ENCODE data around the gene TMEM185B.

The TMEM185B gene

GRCh38 chr2:120177001-120177621, 46.1 kb downstream of the TMEM185B start:
- TF ChIP-seq CTCF (IDR thresholded peaks at IDR 0.05; ENCODE audit: unreplicated experiment in 3 of 3): no peak
- Mint-ChIP-seq H3K27ac (no peak overlapping the region), H3K36me3 (ENCODE audit: low read depth) (peaks cover 37% of the 10 kb centered on the region), H3K4me3 (no peak overlapping the region), H3K9me3 (no peaks in the 10 kb centered on the region), H3K27me3 (ENCODE audit: low read depth) (no peaks in the 10 kb centered on the region), H3K4me1 (no peaks in the 10 kb centered on the region)

- Mint-ChIP-seq H3K36me3 (ENCODE audit: low read depth) (peaks cover 33% of the 10 kb centered on the region), H3K27ac (no peak overlapping the region), H3K4me3 (no peak overlapping the region), H3K4me1 (no peaks in the 10 kb centered on the region), H3K27me3 (ENCODE audit: low read depth) (no peaks in the 10 kb centered on the region), H3K9me3 (no peaks in the 10 kb centered on the region)
- no peak for TF ChIP-seq CTCF (IDR thresholded peaks at IDR 0.05; ENCODE audit: unreplicated experiment in 3 of 3)
Measured at GRCh38 chr2:120176526-120176925, 46.7 kb downstream of the TMEM185B start.

DNA sequence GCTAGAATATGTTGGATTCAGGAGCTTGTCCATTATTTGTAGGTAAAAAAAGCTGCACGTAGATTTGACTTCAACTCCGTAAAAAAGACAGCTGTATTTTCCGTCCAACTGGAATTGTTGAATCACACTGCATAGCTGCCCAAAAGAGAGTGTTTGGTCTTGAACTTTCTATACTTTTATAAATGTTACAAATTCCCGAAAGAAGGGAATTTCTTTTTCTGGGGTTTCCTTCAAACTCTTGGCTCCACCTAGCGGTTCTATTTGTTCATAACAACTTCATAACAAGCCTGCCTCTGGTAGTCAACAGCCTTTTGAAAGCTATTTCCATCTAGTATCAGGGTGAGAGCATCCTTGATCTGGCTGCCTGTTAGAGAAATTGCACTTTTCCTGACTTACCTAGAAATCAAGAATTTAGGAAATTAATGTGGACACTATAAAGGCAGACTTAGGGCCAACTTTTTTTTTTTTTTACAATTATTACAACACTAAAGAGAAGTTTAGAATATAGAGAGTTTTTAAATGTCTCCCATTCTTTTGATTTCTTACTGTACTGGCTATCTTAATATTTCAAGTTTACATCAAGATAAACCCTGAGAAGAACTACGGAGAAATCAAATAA, 48.1 kb downstream of the TMEM185B start:
- peak; percentile 74 to 77 (median 76) for TF ChIP-seq CTCF (IDR thresholded peaks at IDR 0.05; ENCODE audit: unreplicated experiment in 3 of 3)
- no peaks in the 10 kb centered on the region for H3K9me3 Mint-ChIP-seq
- no peak overlapping the region for H3K4me3 Mint-ChIP-seq

More for the DNA sequence above, 48.1 kb downstream of the TMEM185B start:
- H3K36me3 Mint-ChIP-seq (ENCODE audit: low read depth): peaks cover 42% of the 10 kb centered on the region
- no peak overlapping the region for H3K27ac Mint-ChIP-seq
- H3K27me3 Mint-ChIP-seq (ENCODE audit: low read depth): no peaks in the 10 kb centered on the region
- H3K4me1 Mint-ChIP-seq: no peaks in the 10 kb centered on the region
